ENCODE data around the gene BLMH.

Gene BLMH

GRCh38 chr17:30220414-30220813 is 71.3 kb downstream of the BLMH start:
- no peak overlapping the region for H3K4me3 ChIP-seq (replicated peaks; ENCODE audit: low read depth, low read length)
- DNase-seq (ENCODE audit: low read depth), result no peak
- TF ChIP-seq CTCF (IDR thresholded peaks at IDR 0.05; ENCODE audit: low read length, missing control alignments), result no peak

- H3K4me3 ChIP-seq (replicated peaks; ENCODE audit: low read depth, low read length), result no peak overlapping the region
- TF ChIP-seq CTCF (IDR thresholded peaks at IDR 0.05; ENCODE audit: low read length, missing control alignments), result no peak
- DNase-seq (ENCODE audit: low read depth), result no peak
Measured at GRCh38 chr17:30219833-30220232, 71.9 kb downstream of the BLMH start.

- TF ChIP-seq CTCF (IDR thresholded peaks at IDR 0.05; ENCODE audit: low read length, missing control alignments), result no peak
- no peak for DNase-seq (ENCODE audit: low read depth)
- H3K4me3 ChIP-seq (replicated peaks; ENCODE audit: low read depth, low read length), result no peak overlapping the region
Measured at GRCh38 chr17:30219315-30219714, 72.4 kb downstream of the BLMH start.

GRCh38 chr17:30218799-30219198 is 72.9 kb downstream of the BLMH start:
- no peak for DNase-seq (ENCODE audit: low read depth)
- H3K4me3 ChIP-seq (replicated peaks; ENCODE audit: low read depth, low read length), result no peak overlapping the region
- no peak for TF ChIP-seq CTCF (IDR thresholded peaks at IDR 0.05; ENCODE audit: low read length, missing control alignments)

GRCh38 chr17:30217746-30218245 is 73.9 kb downstream of the BLMH start:
- TF ChIP-seq CTCF (IDR thresholded peaks at IDR 0.05; ENCODE audit: low read length, missing control alignments), result no peak
- no peak for DNase-seq (ENCODE audit: low read depth)
- H3K4me3 ChIP-seq (replicated peaks; ENCODE audit: low read depth, low read length), result no peak overlapping the region

- no peak overlapping the region for H3K4me3 ChIP-seq (replicated peaks; ENCODE audit: low read depth, low read length)
- no peak for TF ChIP-seq CTCF (IDR thresholded peaks at IDR 0.05; ENCODE audit: low read length, missing control alignments)
- DNase-seq (ENCODE audit: low read depth), result no peak
Measured at GRCh38 chr17:30217054-30217453, 74.7 kb downstream of the BLMH start.

- no peak for DNase-seq (ENCODE audit: low read depth)
- no peak for TF ChIP-seq CTCF (IDR thresholded peaks at IDR 0.05; ENCODE audit: low read length, missing control alignments)
Measured at GRCh38 chr17:30212750-30213149, 79.0 kb downstream of the BLMH start.

More at GRCh38 chr17:30212750-30213149, 79.0 kb downstream of the BLMH start:
- H3K4me3 ChIP-seq (replicated peaks; ENCODE audit: low read depth, low read length), result no peak overlapping the region
